Naive thymus-derived CD8-positive, alpha-beta T cell (primary cell): ENCODE results near the gene CARS2. TPM values are rescaled to one million over a fixed set of nuclear protein-coding genes. Genes with fewer than 3 reads are reported as not detected.
"Not testable (repeated sequence)": the region's sequence is repeated elsewhere in the genome, so short reads cannot be mapped to it uniquely, and the experiment has no call there.

Experiments used
- ATAC-seq, 2 donors: fragments of 150-1000 bp; cut with Tn5 transposase in 1 of 2; sonication (Bioruptor Pico), chemical (Tn5 transposase) in 1 of 2; 1 replicate in 1 of 2; 2 replicates in 1 of 2; pipeline ENCODE4 v1.10.0; 2021; ENCODE audit warnings: mild to moderate bottlenecking in 2 of 2, moderate library complexity in 2 of 2
- POLR2A ChIA-PET: fragments of 350-600 bp; sonication (Branson Sonifier 250); formaldehyde crosslinking; loops from one replicate; lab custom pipeline; 2021; ENCODE audit warnings: antibody characterized with exemption; lab: Charles Lee
- DNase-seq, 10 donors: peaks; one replicate each; pipeline versions ENCODE4 v3.0.0 to v3.0.0-alpha.2; 2020 to 2022
- H3K27ac Mint-ChIP-seq, 10 donors: one replicate each; pipeline ENCODE4 v1.8.0; 2020 to 2022; ENCODE audit warnings: mild to moderate bottlenecking in 10 of 10, mixed read lengths in 10 of 10, moderate library complexity in 4 of 10, inconsistent platforms in 1 of 10
- H3K27me3 Mint-ChIP-seq, 5 donors: one replicate each; pipeline ENCODE4 v1.8.0; 2021 to 2022; ENCODE audit warnings: mixed read lengths in 5 of 5
- H3K36me3 Mint-ChIP-seq, 3 donors: one replicate each; pipeline ENCODE4 v1.8.0; 2020 to 2022; ENCODE audit warnings: mixed read lengths in 3 of 3, mild to moderate bottlenecking in 2 of 3, inconsistent platforms in 1 of 3
- H3K4me1 Mint-ChIP-seq, 4 donors: one replicate each; pipeline ENCODE4 v1.8.0; 2021 to 2022; ENCODE audit warnings: mixed read lengths in 4 of 4
- H3K4me3 Mint-ChIP-seq, 10 donors: one replicate each; pipeline ENCODE4 v1.8.0; 2020 to 2022; ENCODE audit warnings: mild to moderate bottlenecking in 10 of 10, mixed read lengths in 10 of 10, moderate library complexity in 6 of 10, inconsistent platforms in 1 of 10
- H3K9me3 Mint-ChIP-seq, 9 donors: one replicate each; pipeline ENCODE4 v1.8.0; 2020 to 2022; ENCODE audit warnings: mixed read lengths in 9 of 9, mild to moderate bottlenecking in 3 of 9, inconsistent platforms in 1 of 9, moderate library complexity in 1 of 9
- polyA plus RNA-seq, 3 donors: library from polyadenylated mRNA; unstranded; fragments of 300-500 nt; fragmentation: Illumina TruSeq; gene quantifications; one replicate each; pipeline ENCODE4 v1.2.3, GENCODE V29; 2021
- total RNA-seq, 8 experiments: library from RNA in 2 of 8; stranded (reverse) in 2 of 8; gene quantifications; one replicate each; pipeline ENCODE4 v1.2.3 and lab custom pipeline; 2021 to 2026

Gene CARS2
- total and polyA plus RNA-seq, 5 experiments from 2014 or later = 35.9 to 124 (median 47.1) TPM

DNA sequence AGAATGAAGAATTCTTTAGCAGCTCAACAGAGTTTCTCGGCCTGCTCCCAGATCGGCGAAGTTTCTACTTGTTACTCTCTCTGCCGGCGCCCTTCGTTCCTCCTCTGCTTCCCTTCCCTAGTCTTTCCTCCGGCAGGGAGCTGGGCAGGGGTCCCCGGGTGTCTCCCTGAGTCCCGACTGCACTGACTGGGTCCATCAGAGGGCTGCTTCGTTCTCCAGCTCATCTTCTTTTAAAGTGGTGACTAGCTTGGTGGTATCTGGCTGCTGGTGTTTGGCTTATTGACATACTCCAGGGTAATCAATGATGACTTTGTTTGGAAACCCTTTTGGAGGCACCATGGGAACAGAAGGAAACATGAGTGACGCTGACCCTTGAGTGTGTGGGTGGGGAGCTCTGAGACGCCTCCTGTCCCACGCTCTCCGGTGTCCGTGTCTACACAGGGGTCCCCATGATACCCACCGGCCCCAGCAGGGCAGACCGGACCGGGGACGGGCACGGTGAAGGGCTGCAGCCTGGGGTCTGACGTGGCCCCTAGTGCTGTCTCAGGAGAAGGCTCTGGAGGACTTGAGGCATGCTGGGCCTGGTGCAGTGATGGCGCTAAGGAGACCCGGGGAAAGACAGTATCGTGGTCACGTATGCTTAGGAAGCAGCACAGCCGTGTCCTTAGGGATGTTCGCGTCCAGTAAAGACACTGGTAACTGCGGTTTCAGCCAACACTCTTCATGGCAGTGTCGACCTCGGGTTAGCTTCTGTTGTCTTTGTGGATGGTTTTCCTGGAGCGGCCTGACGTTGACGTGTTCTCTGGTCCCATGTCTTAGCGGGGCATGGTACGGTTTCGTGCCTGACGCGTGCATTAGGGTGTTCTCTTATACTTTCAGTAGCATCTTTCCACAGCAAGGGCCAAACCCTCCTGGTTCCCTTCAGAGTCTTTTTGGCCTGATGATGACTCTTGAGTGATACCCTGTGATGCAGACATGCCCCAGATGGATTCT, 66.8 kb downstream of the CARS2 start:
- H3K4me3 Mint-ChIP-seq = no peak overlapping the region
- peaks cover 0 to 88% (median 12%) of the 10 kb centered on the region in 3 donors for H3K36me3 Mint-ChIP-seq
- H3K9me3 Mint-ChIP-seq = no peaks in the 10 kb centered on the region
- H3K27me3 Mint-ChIP-seq = no peaks in the 10 kb centered on the region
- POLR2A ChIA-PET = interaction anchor here (0.7 to 1.5 kb wide), 2 partner anchors 74 to 1009 kb away, joined by 3 read pairs; no protein-coding TSS in a partner anchor
- H3K4me1 Mint-ChIP-seq = peaks cover 0 to 2% (median 0%) of the 10 kb centered on the region in 4 donors
- ATAC-seq = no peak
- peak overlapping the region in 3 of 10 donors; percentile 10 to 69 (median 64) for H3K27ac Mint-ChIP-seq
- DNase-seq = no peak

DNA sequence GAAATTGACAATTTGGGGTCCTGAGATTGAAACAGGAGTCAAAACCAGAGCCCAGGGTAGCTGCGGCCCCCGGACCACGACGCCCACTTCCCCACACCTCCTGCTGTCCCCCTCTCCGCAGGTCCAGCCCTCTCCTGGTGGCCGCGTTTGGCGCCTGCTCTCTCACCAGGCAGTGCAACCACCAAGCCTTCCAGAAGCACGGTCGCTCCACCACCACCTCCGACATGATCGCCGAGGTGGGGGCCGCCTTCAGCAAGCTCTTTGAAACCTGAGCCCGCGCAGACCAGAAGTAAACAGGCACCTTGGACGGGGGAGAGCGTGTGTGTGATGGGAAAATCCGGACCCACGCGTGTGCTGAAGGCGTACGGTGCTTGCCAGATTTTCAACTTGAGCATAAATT, 67.7 kb downstream of the CARS2 start:
- Mint-ChIP-seq H3K27me3 (no peaks in the 10 kb centered on the region), H3K4me1 (peaks cover 0 to 2% (median 0%) of the 10 kb centered on the region in 4 donors), H3K9me3 (no peaks in the 10 kb centered on the region), H3K27ac (peak overlapping the region in 1 of 10 donors; percentile 64), H3K36me3 (peaks cover 0 to 82% (median 10%) of the 10 kb centered on the region in 3 donors), H3K4me3 (no peak overlapping the region)
- ATAC-seq = no peak
- no peak for DNase-seq
- POLR2A ChIA-PET = no interaction called here

DNA sequence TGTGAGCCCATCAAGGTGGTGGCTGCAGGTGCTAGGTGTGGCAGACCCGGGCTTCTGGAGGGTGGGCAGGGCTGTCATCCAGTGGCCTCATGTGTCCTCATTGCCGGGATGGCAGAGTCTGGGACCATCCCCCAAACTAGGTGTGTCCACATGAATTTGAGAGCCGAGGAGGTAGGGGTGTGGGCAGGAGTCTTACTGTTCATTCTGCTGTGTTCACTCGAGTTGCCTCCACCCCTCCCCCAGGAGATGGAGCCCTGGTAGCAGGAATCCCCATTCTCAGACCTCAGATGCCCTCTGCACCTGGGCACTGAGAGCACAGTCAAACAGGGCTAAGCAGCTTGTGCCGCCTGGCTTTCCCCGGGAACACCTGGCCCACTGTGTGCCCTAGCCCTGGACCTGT, 68.2 kb downstream of the CARS2 start:
- Mint-ChIP-seq H3K36me3 (peaks cover 0 to 76% (median 8%) of the 10 kb centered on the region in 3 donors), H3K27ac (peak overlapping the region in 1 of 10 donors; percentile 73), H3K4me1 (peaks cover 0 to 2% (median 0%) of the 10 kb centered on the region in 4 donors), H3K4me3 (no peak overlapping the region), H3K27me3 (no peaks in the 10 kb centered on the region), H3K9me3 (no peaks in the 10 kb centered on the region)
- POLR2A ChIA-PET = no interaction called here
- no peak for DNase-seq
- ATAC-seq = no peak

DNA sequence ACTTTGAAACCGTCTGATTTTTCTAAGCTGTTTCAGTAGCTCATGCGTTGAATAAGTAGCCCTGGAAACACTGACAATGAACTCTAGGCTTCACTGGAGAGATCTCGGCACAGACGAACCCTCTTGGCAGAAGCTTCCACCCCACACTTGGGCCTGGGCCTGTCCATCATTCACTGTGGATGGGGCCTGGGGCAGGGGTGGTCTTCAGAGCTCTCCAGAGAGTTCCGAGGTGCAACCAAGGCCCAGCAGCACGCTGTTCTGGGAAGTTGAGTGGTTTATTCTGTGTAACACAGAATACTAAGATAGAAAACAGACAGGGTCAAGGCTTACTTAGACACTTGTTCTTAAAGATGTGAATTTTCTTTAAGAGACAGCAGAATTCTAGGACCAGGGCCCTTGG, 68.6 kb downstream of the CARS2 start:
- no peak overlapping the region for H3K4me3 Mint-ChIP-seq
- no peaks in the 10 kb centered on the region for H3K9me3 Mint-ChIP-seq
- peaks cover 0 to 75% (median 8%) of the 10 kb centered on the region in 3 donors for H3K36me3 Mint-ChIP-seq
- DNase-seq (no peak), ATAC-seq (no peak)
- POLR2A ChIA-PET = no interaction called here
- H3K4me1 Mint-ChIP-seq = peaks cover 0 to 3% (median 1%) of the 10 kb centered on the region in 4 donors
- H3K27me3 Mint-ChIP-seq = no peaks in the 10 kb centered on the region
- peak overlapping the region in 2 of 10 donors; percentile 28 to 75 for H3K27ac Mint-ChIP-seq

DNA sequence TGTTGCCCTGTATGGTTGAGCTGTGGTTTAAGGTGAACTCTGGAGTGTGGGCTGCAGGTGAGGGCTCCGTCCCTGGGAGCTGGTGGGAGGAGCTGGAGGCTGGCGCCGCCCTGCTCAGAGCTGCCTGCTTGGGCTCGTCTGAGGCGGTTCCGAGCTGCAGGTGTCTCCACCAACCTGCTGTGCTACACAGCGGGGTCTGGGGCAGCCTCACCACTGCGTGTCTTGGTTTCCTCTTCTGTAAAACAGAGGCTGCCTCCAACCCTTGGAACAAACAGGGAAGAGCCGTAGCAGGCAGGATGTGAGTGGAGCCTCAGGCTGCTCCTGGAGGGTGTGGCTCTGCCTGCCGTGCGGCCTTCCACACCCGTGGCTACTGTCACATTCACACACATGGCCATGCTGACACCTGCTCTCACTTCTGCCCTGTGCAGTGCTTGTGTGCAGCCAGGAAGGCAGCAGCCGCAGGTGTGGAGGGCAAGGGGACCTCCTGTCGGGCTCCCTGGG, 69.2 kb downstream of the CARS2 start:
- POLR2A ChIA-PET = interaction anchor here (0.7 kb wide), 1 partner anchor 78 kb away, joined by 3 read pairs; no protein-coding TSS in a partner anchor
- Mint-ChIP-seq H3K9me3 (no peaks in the 10 kb centered on the region), H3K4me3 (no peak overlapping the region), H3K27ac (peak overlapping the region in 3 of 10 donors; percentile 28 to 75 (median 33)), H3K27me3 (no peaks in the 10 kb centered on the region), H3K36me3 (peaks cover 0 to 77% (median 8%) of the 10 kb centered on the region in 3 donors), H3K4me1 (peaks cover 0 to 7% (median 4%) of the 10 kb centered on the region in 4 donors)
- ATAC-seq = no peak
- DNase-seq = no peak

DNA sequence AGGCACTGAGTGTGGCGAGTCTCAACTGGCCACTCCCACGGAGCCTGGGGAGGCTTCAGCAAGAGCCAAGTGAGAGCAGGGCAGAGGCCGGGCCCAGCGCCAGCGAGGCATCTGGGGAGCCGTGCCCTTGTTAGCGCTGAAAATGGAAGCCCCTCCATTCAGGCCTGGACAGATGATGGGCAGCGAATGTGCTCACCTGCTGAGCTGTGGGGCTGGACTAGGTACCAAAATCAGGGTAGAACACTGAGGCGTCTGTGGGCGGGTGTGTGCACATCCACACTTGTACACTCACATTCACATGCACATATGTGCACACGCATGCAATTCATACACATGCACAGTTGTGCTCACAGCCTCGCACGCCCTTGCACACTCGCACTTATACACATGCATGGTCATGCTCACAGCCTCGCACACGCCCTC, 69.9 kb downstream of the CARS2 start:
- H3K4me1 Mint-ChIP-seq = peaks cover 3 to 12% (median 6%) of the 10 kb centered on the region in 4 donors
- H3K9me3 Mint-ChIP-seq = no peaks in the 10 kb centered on the region
- H3K27ac Mint-ChIP-seq = peak overlapping the region in 1 of 10 donors; percentile 28
- no peak for DNase-seq
- no peak overlapping the region for H3K4me3 Mint-ChIP-seq
- peaks cover 0 to 72% (median 8%) of the 10 kb centered on the region in 3 donors for H3K36me3 Mint-ChIP-seq
- no peaks in the 10 kb centered on the region for H3K27me3 Mint-ChIP-seq
- ATAC-seq = no peak
- POLR2A ChIA-PET = interaction anchor here (0.7 kb wide), 1 partner anchor 79 kb away, joined by 3 read pairs; no protein-coding TSS in a partner anchor

DNA sequence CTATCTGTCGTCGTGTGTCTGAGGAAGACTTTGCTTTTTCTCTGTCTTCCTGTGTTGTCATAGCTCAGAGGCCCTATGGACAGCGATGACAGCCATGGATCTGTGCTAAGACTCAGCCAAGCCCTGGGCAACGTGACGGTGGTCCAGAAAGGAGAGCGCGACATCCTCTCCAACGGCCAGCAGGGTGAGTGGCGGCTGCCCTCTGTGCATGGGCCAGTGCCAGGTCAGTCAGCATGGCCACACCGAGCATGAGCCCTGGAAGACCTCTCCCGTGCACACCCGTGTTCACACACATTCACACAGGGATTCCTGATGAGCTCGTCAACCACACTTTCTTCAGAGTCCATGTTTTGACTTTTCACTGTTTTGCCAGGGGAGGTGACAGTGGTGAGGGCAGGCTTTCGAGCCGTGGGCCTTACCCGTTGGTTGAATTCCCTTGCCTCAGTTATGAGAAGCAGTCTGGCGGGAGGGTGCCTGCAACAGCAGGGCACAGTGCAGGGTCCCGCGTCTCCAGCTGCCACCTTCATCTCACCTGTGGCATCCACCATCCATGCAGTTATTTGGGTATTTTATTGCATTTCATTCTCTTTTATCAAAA, 70.4 kb downstream of the CARS2 start:
- H3K4me3 Mint-ChIP-seq = no peak overlapping the region
- DNase-seq (no peak), ATAC-seq (no peak)
- H3K27me3 Mint-ChIP-seq = no peaks in the 10 kb centered on the region
- H3K27ac Mint-ChIP-seq = peak overlapping the region in 1 of 10 donors; percentile 72
- POLR2A ChIA-PET = no interaction called here
- H3K4me1 Mint-ChIP-seq = peaks cover 9 to 18% (median 10%) of the 10 kb centered on the region in 4 donors
- H3K9me3 Mint-ChIP-seq = no peaks in the 10 kb centered on the region
- peaks cover 0 to 72% (median 8%) of the 10 kb centered on the region in 3 donors for H3K36me3 Mint-ChIP-seq

DNA sequence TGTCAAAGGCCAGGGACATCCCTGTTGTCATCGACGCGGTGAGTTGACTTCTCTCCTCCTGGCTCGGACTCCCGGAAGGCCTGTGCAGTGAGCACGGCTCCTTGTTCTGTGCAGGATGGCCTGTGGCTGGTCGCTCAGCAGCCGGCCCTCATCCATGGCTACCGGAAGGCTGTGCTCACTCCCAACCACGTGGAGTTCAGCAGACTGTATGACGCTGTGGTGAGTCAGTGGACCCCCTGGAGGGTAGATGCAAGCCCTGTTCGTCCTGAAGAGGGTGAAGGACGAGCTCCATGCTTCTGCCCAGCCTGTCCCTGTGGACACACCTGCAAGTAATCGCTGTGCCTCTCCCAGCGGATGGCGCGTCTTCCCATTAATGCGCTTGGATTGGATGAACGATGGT, 71.4 kb downstream of the CARS2 start:
- H3K27ac Mint-ChIP-seq = peak overlapping the region in 3 of 10 donors; percentile 12 to 49 (median 33)
- no peak overlapping the region for H3K4me3 Mint-ChIP-seq
- DNase-seq (no peak), ATAC-seq (no peak)
- H3K27me3 Mint-ChIP-seq = no peaks in the 10 kb centered on the region
- H3K36me3 Mint-ChIP-seq = peaks cover 0 to 67% (median 8%) of the 10 kb centered on the region in 3 donors
- no peaks in the 10 kb centered on the region for H3K9me3 Mint-ChIP-seq
- POLR2A ChIA-PET = no interaction called here
- H3K4me1 Mint-ChIP-seq = peaks cover 12 to 26% (median 19%) of the 10 kb centered on the region in 4 donors

DNA sequence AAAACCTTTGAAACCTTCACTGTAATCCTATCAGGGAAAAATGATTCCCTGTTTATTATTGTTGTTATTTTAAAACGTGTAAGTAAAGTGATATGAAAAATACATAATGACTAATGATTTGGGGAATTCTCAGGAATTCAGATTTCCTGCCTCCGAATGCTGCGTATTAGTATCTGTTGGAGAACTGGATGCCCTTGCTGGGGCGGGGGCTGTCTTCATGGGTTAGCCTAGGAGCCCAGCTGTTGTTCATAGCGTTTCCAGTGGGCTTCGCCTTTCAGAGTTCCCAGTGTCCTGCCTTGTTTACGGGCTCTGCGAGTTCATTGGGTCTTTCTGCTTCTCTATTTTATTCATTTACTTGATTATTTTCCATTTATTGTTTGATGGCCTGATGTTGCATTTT, 72.1 kb downstream of the CARS2 start:
- Mint-ChIP-seq H3K27ac (peak overlapping the region in 1 of 10 donors; percentile 46), H3K4me3 (no peak overlapping the region), H3K36me3 (peaks cover 0 to 66% (median 8%) of the 10 kb centered on the region in 3 donors), H3K9me3 (no peaks in the 10 kb centered on the region), H3K27me3 (no peaks in the 10 kb centered on the region), H3K4me1 (peaks cover 13 to 34% (median 27%) of the 10 kb centered on the region in 4 donors)
- DNase-seq (no peak), ATAC-seq (no peak)
- POLR2A ChIA-PET = no interaction called here

DNA sequence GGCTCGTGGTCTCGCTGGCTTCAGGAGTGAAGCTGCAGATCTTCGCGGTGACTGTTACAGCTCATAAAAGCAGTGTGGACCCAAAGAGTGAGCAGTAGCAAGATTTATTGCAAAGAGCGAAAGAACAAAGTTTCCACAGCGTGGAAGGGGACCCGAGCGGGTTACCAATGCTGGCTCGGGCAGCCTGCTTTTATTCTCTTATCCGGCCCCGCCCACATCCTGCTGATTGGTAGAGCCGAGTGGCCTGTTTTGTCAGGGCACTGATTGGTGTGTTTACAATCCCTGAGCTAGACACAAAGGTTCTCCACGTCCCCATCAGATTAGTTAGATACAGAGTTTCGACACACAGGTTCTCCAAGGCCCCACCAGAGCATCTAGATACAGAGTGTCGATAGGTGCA, 73.7 kb downstream of the CARS2 start:
- ATAC-seq, H3K27me3 Mint-ChIP-seq, H3K9me3 Mint-ChIP-seq, DNase-seq, POLR2A ChIA-PET: not testable (repeated sequence)
- peak overlapping the region; percentile 31 to 89 (median 56) for H3K27ac Mint-ChIP-seq
- peak overlapping the region in 3 of 10 donors; percentile 4 to 45 (median 14) for H3K4me3 Mint-ChIP-seq
- H3K36me3 Mint-ChIP-seq = peaks cover 0 to 67% (median 8%) of the 10 kb centered on the region in 3 donors
- H3K4me1 Mint-ChIP-seq = peaks cover 23 to 46% (median 39%) of the 10 kb centered on the region in 4 donors

DNA sequence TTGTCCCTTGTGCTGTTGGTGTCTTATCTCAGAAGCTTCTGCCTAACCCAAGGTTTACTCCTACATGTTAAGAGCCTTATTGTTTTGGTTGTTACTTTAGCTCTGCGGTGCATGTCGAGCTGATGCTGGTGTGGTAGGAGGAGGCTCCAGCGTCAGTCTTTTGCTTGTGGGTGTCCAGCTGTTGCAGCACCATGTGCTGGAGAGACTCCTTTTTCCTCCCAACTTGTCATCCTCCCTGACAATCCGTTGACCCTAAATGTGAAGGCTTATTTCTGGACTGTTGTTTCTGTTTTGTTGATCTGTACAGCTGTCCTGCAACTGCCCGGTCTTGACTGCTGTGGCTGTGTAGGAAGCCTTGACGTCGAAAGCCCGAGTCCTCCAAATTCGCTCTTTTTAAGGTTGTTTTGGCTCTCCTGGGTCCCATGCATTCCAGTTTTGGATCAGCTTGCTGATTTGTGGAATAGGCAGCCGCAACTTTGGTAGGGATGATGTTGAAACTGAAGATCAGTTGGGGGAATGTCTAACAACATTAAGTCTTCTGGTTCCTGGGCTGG, 75.3 kb downstream of the CARS2 start:
- peaks cover 0 to 65% (median 5%) of the 10 kb centered on the region in 3 donors for H3K36me3 Mint-ChIP-seq
- POLR2A ChIA-PET = no interaction called here
- DNase-seq (no peak), ATAC-seq (no peak)
- H3K4me1 Mint-ChIP-seq = peaks cover 29 to 58% (median 49%) of the 10 kb centered on the region in 4 donors
- no peaks in the 10 kb centered on the region for H3K9me3 Mint-ChIP-seq
- H3K27me3 Mint-ChIP-seq = no peaks in the 10 kb centered on the region
- no peak overlapping the region for H3K4me3 Mint-ChIP-seq
- peak overlapping the region in 8 of 10 donors; percentile 16 to 76 (median 44) for H3K27ac Mint-ChIP-seq

DNA sequence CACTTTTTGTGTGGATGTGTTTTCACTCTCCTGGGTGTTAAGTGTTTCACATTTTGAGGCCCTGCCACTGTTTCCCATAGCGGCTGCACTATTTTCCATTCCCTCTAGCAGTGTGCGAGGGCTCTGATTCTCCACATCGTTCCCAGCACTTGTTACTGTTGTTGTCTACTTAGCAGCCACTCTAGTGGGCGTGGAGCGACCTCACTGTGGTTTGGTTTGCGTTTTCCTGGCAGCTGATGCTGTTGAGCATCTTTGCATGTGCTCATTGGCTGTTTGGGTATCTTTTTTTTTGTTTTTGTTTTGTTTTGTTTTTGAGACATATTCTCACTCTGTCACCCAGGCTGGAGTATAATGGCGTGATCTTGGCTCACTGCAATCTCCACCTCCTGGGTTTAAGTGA, 76.2 kb downstream of the CARS2 start:
- peak in 4 of 10 donors; percentile 9 to 47 (median 36) for DNase-seq
- Mint-ChIP-seq H3K4me3 (peak overlapping the region in 1 of 10 donors; percentile 54), H3K27me3 (no peaks in the 10 kb centered on the region), H3K4me1 (peaks cover 31 to 61% (median 51%) of the 10 kb centered on the region in 4 donors), H3K36me3 (peaks cover 0 to 63% (median 5%) of the 10 kb centered on the region in 3 donors), H3K27ac (peak overlapping the region; percentile 25 to 83 (median 58)), H3K9me3 (no peaks in the 10 kb centered on the region)
- ATAC-seq = peak; percentile 60 to 82
- POLR2A ChIA-PET = no interaction called here
